Bladder microvascular endothelial cell (primary cell): ENCODE measurements around the gene MZB1. TPM values are rescaled to one million over a fixed set of nuclear protein-coding genes. Genes with fewer than 3 reads are reported as not detected.

Experiments
- total RNA-seq: library from RNA; depleted of rRNA; stranded (reverse); fragments of >200 nt; gene quantifications from 2 replicates; pipeline ENCODE4 v1.2.3, GENCODE V29; 2014

MZB1 gene
- total RNA-seq = 0.16 and 0.44 TPM in 2 replicates

GRCh38 chr5:139389701-139390638, at the start of gene MZB1:
Gene MZB1, minus strand, starts transcription at chr5:139389913. Its CDS starts 57 bp downstream, at chr5:139389856.

DNA sequence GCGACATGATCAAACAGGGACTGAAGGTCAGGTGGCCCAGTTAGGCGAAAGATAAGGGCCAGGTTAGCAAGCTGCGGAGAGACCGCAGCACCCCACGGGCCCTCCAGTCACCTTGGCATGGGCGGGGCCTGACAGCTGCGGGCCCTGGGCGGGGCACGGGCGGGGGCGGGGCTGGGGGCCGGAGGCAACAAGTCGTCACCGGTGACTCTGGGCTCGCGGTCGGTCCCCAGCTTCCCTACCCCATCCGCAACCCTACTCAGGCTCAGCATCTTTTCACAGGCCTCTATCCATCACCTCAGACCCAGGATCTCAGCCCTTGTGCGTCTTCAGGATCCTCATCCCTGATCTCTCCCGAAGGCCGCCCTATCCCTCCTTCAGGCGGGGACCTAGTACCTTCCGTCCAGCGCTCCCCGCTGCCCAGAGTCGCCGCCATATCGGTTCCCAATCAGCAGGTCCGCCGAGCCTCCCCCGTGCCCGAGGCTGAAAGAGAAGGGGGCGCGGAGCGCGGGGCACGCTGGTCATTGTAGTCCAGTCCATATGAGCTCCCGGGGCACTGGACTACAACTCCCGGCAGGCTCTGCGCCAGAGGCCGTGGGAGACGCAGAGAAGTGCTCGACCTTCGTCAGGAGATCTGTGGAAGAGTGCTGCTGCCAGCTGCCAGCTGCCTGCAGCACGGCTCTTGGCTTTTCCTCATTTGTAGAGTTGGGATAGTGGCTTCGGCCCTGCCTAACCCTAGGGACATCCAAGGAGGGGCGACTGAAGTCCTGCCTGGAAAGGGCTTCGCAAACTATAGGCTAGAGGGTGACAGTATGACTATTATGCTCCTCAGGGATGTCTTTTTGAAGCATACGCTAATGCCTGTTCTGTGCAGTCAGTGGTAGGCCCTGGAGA, 49.5 kb upstream of the MZB1 start, which contains the start of gene DNAJC18:
Gene DNAJC18, minus strand, starts transcription at position 513 of the 891 bp plus-strand sequence. Its CDS starts 80 bp downstream, at position 433.

DNA sequence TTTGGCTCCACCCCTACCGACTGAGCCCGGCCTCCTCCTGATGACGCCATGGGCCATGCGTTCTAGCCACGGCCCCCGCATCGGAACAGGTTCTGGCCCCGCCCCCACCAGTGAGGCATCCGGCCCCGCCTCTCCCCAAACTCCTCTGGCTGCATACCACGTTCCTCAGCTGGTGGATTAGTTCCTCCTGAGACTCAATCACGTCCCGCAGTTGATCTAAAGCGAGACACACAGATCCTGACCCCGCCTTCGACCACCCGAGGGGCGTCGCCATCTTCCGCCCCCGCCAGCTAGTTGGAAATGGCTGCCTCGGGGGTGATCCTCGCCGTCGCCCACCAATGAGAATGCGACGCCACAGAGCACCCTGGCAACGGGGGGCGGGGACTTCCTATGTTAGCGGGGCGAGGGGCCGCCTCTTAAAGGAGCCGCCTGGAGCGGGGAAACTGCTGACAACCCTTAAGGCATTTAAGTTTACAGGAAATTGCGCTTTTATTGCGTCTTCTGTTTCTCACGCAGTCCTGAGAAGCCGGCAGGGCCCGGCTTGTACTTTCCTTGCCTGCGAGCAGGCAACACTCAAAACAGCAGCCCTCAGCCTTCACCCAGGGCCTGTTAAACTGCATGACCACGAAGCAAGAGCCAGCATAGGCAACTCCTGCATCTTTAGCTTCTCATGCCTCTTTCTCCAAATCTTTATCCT, 14.2 kb upstream of the MZB1 start, which contains the start of gene SPATA24:
Gene SPATA24, minus strand, starts transcription at position 303 of the 697 bp plus-strand sequence. Its CDS starts 29 bp downstream, at position 274.

GRCh38 chr5:139394654-139395566, 5.2 kb upstream of the MZB1 start, which contains the start of gene PROB1:
Gene PROB1, minus strand, starts transcription at chr5:139395104. Its CDS starts 23 bp downstream, at chr5:139395081.

DNA sequence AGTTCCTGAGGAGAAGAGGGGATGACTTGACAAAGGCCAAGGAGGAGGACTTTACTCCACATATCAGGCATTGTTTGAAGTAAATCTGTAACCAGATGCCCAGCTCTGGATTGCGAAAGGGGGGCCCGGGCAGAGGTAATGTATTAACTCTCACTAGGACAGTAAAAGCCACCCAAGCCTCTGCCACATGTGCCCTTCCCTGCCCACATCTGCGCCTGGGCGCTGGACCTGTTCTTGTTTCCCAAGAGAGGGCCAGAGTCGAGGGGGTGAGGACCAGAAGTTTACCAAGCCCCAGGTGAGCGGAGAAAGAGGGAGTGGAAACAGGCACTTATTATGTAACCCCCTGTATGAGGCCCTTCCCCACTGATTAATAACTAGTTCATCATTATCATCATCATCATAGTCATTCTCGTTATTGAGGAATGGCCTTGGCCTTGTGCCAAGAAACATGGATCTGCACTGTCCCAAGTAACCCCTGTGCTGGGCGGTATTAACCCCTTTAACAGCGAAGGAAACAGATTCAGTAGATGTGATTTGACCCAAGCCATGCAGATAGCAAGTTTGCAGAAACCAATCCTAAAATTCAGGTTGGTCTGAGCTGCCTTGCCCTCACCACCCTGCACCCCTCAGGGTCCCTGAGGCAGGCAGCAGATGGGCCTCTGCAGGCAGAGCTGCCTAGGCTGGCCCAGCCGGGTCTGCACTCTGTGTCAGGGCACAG, 6.3 kb downstream of the MZB1 start, which contains the start of gene SLC23A1:
Gene SLC23A1, minus strand, starts transcription at position 23 of the 718 bp plus-strand sequence. CDS start 44 bp downstream, outside the sequence.

DNA sequence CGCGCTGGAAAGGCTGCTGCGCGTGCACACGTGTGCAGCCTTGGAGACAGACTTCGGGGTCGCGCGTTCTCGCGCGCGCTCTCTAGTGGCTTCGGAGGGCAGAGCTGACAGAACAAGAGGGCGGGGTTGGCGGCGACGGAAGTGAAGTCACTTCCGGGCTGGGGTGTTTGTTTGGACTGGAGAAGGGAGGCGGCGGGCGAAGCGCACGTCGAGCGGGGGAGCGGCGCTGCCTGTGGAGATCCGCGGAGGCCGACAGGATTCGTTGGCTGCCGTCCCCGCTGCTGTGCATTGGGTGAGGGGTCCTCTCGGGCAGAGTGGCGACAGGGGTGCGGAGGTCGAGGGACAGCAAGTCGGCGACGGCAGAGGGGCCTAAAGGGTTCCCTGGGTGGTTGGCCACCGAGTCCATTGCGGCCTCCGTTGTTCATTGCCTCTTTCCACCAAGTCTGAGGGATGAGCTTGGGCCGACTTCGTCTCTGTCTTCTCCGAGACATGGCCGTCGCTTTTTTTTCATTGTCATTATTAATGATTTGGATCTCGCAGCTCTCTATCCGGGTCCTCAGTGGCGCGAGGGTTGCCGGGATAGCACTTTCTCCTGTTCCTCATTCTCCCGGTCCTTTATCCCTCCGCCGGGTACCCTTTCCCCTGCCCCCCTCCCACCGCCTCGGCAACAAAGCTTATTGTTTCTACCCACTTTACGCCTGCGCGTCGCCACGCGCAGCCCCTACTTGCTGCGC, 47.9 kb downstream of the MZB1 start, which contains the start of gene PAIP2:
Gene PAIP2, plus strand, starts transcription at position 166 of the 734 bp plus-strand sequence. CDS start 21,931 bp downstream, outside the sequence.

Other genes with a start within 250 kb of the MZB1 start
- gene SIL1, start 191.5 kb downstream of the MZB1 start, total RNA-seq = 48.4 and 60.6 TPM in 2 replicates
- 160 and 339 TPM in 2 replicates for gene MATR3, start 96.2 kb downstream of the MZB1 start, total RNA-seq
- 57.3 and 90.8 TPM in 2 replicates for gene PAIP2, start 48.1 kb downstream of the MZB1 start, total RNA-seq
- gene SLC23A1, start 6.6 kb downstream of the MZB1 start, total RNA-seq = not detected in 2 replicates
- gene PROB1, start 5.2 kb upstream of the MZB1 start, total RNA-seq = 2.1 and 5.8 TPM in 2 replicates
- gene SPATA24, start 14.2 kb upstream of the MZB1 start, total RNA-seq = 7.3 and 9.8 TPM in 2 replicates
- gene DNAJC18, start 49.6 kb upstream of the MZB1 start, total RNA-seq = 4.4 and 8.9 TPM in 2 replicates
- 281 and 350 TPM in 2 replicates for gene ECSCR, start 72.8 kb upstream of the MZB1 start, total RNA-seq
- not detected in 2 replicates for gene SMIM33, start 81.1 kb upstream of the MZB1 start, total RNA-seq
- 39.1 and 53.7 TPM in 2 replicates for gene STING1, start 92.8 kb upstream of the MZB1 start, total RNA-seq
- 44.0 and 52.2 TPM in 2 replicates for gene UBE2D2, start 171.4 kb upstream of the MZB1 start, total RNA-seq